Endothelial cell of umbilical vein (primary cell): ENCODE measurements around the gene TMPRSS6. TPM values are rescaled to one million over a fixed set of nuclear protein-coding genes. Genes with fewer than 3 reads are reported as not detected.

Experiments
- BruUV-seq: library from RNA; stranded (reverse); fragments of 400-500 nt; replicated peaks from 2 replicates; lab custom pipeline; 2021; lab: Mats Ljungman, UMichigan
- CTCF ChIA-PET: fragments of 300-600, 350-600 bp; sonication (Branson Sonifier 250); formaldehyde crosslinking; loops from one replicate; lab custom pipeline; 2021; ENCODE audit warnings: antibody characterized with exemption, inconsistent platforms; lab: Charles Lee
- POLR2A ChIA-PET: fragments of 300-600, 350-600 bp; sonication (Branson Sonifier 250); formaldehyde crosslinking; loops from one replicate; lab custom pipeline; 2021; ENCODE audit warnings: antibody characterized with exemption, inconsistent platforms; lab: Charles Lee
- DNase-seq: peaks from one replicate; pipeline ENCODE4 v3.0.0-alpha.2; 2011; ENCODE audit warnings: low read depth, low spot score
- FAIRE-seq: peaks from 2 replicates; lab custom pipeline; 2011; peaks lifted over from hg19 to GRCh38; lab: Jason Lieb, UNC
- H2AFZ ChIP-seq: 2 replicates; pipeline ENCODE4 v1.6.0; 2012; ENCODE audit warnings: low read depth, low read length, control low read depth, inconsistent platforms
- H3K27ac ChIP-seq: 2 replicates; pipeline ENCODE4 v1.5.1; 2011; ENCODE audit warnings: low read depth, mild to moderate bottlenecking, control low read depth, low read length, moderate library complexity; ENCODE audit not compliant: insufficient read depth
- H3K27me3 ChIP-seq, 2 experiments: 2 replicates each; pipeline versions ENCODE4 v1.6.0 to v1.6.1; 2011; ENCODE audit warnings: low read length in 2 of 2, mixed read lengths in 1 of 2; ENCODE audit not compliant: control insufficient read depth in 2 of 2, insufficient read depth in 2 of 2
- H3K36me3 ChIP-seq, 2 experiments: 2 replicates in 1 of 2; 3 replicates in 1 of 2; pipeline ENCODE4 v1.5.1; 2011; ENCODE audit warnings: low read length in 2 of 2, mild to moderate bottlenecking in 1 of 2, moderate library complexity in 1 of 2; ENCODE audit not compliant: control insufficient read depth in 2 of 2, insufficient read depth in 2 of 2; ENCODE audit errors: extremely low read depth in 1 of 2
- H3K4me1 ChIP-seq: 3 replicates; pipeline ENCODE4 v1.5.1; 2011; ENCODE audit warnings: mild to moderate bottlenecking, low read length; ENCODE audit not compliant: control insufficient read depth, insufficient read depth; ENCODE audit errors: extremely low read depth
- H3K4me2 ChIP-seq: 2 replicates; pipeline ENCODE4 v1.6.1; 2011; ENCODE audit warnings: low read length, control low read depth, mixed read lengths; ENCODE audit not compliant: insufficient read depth
- H3K4me3 ChIP-seq, 3 experiments: fragments of 200-600 bp in 1 of 3; sonication (generic), shearing (Covaris generic) in 1 of 3; replicated peaks in 1 of 3; 2 replicates each; pipeline ENCODE4 v1.5.1; 2011 to 2016; ENCODE audit warnings: control low read depth in 3 of 3, low read length in 3 of 3, mild to moderate bottlenecking in 2 of 3, inconsistent platforms in 1 of 3, low read depth in 1 of 3, moderate library complexity in 1 of 3; ENCODE audit not compliant: insufficient read depth in 1 of 3
- H3K79me2 ChIP-seq: 2 replicates; pipeline ENCODE4 v1.6.0; 2012; ENCODE audit warnings: low read length, inconsistent platforms; ENCODE audit not compliant: control insufficient read depth, insufficient read depth
- H3K9ac ChIP-seq: replicated peaks from 2 replicates; pipeline ENCODE3; 2011; ENCODE audit warnings: low read length, control low read depth; ENCODE audit not compliant: insufficient read depth; ENCODE audit errors: extremely low read depth
- H3K9me1 ChIP-seq: replicated peaks from 3 replicates; pipeline ENCODE4 v1.6.0; 2011; ENCODE audit warnings: mild to moderate bottlenecking, low read length; ENCODE audit not compliant: control insufficient read depth, insufficient read depth; ENCODE audit errors: extremely low read depth
- H3K9me3 ChIP-seq: replicated peaks from 2 replicates; pipeline ENCODE4 v1.5.1; 2012; ENCODE audit warnings: low read length, inconsistent platforms; ENCODE audit not compliant: control insufficient read depth, insufficient read depth
- H4K20me1 ChIP-seq: replicated peaks from 2 replicates; pipeline ENCODE3; 2011; ENCODE audit warnings: mild to moderate bottlenecking, low read length; ENCODE audit not compliant: control insufficient read depth, insufficient read depth; ENCODE audit errors: extremely low read depth
- EZH2 ChIP-seq: IDR thresholded peaks from 2 replicates; pipeline ENCODE4 v1.6.1; 2012; ENCODE audit warnings: borderline replicate concordance, low read depth, mild to moderate bottlenecking, moderate library complexity, low read length, inconsistent platforms; ENCODE audit not compliant: severe bottlenecking
- FOS ChIP-seq: IDR thresholded peaks from 2 replicates; pipeline ENCODE4 v1.6.1; 2011; ENCODE audit warnings: mild to moderate bottlenecking, low read length, moderate library complexity, borderline replicate concordance; ENCODE audit not compliant: insufficient read depth
- GATA2 ChIP-seq: IDR thresholded peaks from 2 replicates; pipeline ENCODE4 v1.7.0; 2011; ENCODE audit warnings: low read depth, mild to moderate bottlenecking, moderate library complexity, mixed read lengths, low read length; ENCODE audit not compliant: insufficient read length, insufficient read depth
- JUN ChIP-seq: IDR thresholded peaks from 2 replicates; pipeline ENCODE4 v1.6.1; 2011; ENCODE audit warnings: borderline replicate concordance, low read depth; ENCODE audit not compliant: insufficient read length, insufficient read depth
- MYC ChIP-seq: IDR thresholded peaks from one replicate; pipeline ENCODE4 v1.6.1; 2011; ENCODE audit warnings: mild to moderate bottlenecking, low read depth, low read length
- POLR2A ChIP-seq: IDR thresholded peaks from 2 replicates; pipeline ENCODE4 v1.6.1; 2012; ENCODE audit warnings: low read depth, mild to moderate bottlenecking, control low read depth, low read length
- POLR2AphosphoS5 ChIP-seq: IDR thresholded peaks from 2 replicates; pipeline ENCODE4 v1.6.1; 2012; ENCODE audit warnings: low read depth, mild to moderate bottlenecking, control low read depth, low read length, moderate library complexity; ENCODE audit not compliant: insufficient read depth
- dilution Hi-C: fragments of 300-500 bp; cut with MboI; formaldehyde crosslinking; loops from one replicate; pipeline ENCODE4 v1.15.0; 2019; ENCODE audit warnings: low sequenced_read_pairs; ENCODE audit not compliant: extremely low pct_ligation_motif_present
- intact Hi-C: fragments of 100-400 bp; cut with micrococcal nuclease; formaldehyde crosslinking; loops from one replicate; pipeline ENCODE4 v1.10.0; 2022
- polyA plus RNA-seq, 4 experiments: library from polyadenylated mRNA; depleted of rRNA in 3 of 4; stranded (reverse) in 3 of 4; unstranded in 1 of 4; fragments of >200 nt; gene quantifications; 2 replicates each; pipeline versions ENCODE4 v1.2.1 to v1.2.3, GENCODE V29; 2011 to 2012; ENCODE audit warnings: missing spikeins in 1 of 4
- total RNA-seq: library from RNA; stranded (reverse); gene quantifications from 2 replicates; pipeline ENCODE4 v1.2.3, GENCODE V29; 2021
- TF ChIP-seq, protein P1 (sequence below), 2 donors: IDR thresholded peaks; 1 replicate in 1 of 2; 2 replicates in 1 of 2; pipeline ENCODE4 v1.5.1; 2011; ENCODE audit warnings: low read length in 2 of 2, mild to moderate bottlenecking in 2 of 2, moderate library complexity in 2 of 2, control low read depth in 1 of 2, inconsistent platforms in 1 of 2, low read depth in 1 of 2; ENCODE audit not compliant: insufficient read depth in 1 of 2; ENCODE audit errors: extremely low read depth in 1 of 2
- TF ChIP-seq, protein P2 (sequence below): IDR thresholded peaks from 2 replicates; pipeline ENCODE4 v1.6.1; 2011; ENCODE audit not compliant: insufficient read depth, insufficient read length

TMPRSS6 gene
- total and polyA plus RNA-seq, 2 donors (not counting 3 experiments of a cell fraction or from before 2014, with no cell fraction given) = not detected

DNA sequence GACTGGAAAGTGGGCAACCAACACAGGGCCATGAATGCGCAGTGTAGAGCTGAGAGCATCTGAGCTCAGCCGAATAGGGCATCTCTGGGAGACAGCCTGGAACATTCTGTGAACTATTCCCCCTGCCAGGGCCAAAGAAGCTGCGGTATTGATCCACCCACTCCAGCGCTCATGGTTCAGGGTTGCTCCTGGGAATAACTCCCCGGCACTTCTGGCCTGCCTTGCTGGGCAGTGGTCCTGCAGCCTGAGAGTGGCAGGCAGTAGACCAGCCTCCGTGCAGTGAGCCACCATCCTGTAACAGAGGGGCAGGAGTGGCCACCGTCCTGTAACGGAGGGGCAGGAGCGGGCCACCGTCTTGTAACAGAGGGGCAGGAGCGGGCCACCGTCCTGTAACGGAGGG lies 12.2 kb downstream of the TMPRSS6 start:
- H3K4me1 ChIP-seq = no peaks in the 10 kb centered on the region
- no peaks in the 10 kb centered on the region for H3K36me3 ChIP-seq
- dilution Hi-C loops = no loop called here
- no peak overlapping the region for H2AFZ ChIP-seq
- POLR2A ChIA-PET = no interaction called here
- no peak overlapping the region for H3K9ac ChIP-seq
- no peak overlapping the region for H3K27ac ChIP-seq
- H3K4me3 ChIP-seq = no peak overlapping the region
- H3K9me3 ChIP-seq = no peaks in the 10 kb centered on the region
- FAIRE-seq (no peak), DNase-seq (no peak)
- no peaks in the 10 kb centered on the region for H3K9me1 ChIP-seq
- BruUV-seq = no TSS peak
- no peaks in the 10 kb centered on the region for H4K20me1 ChIP-seq
- H3K79me2 ChIP-seq = no peaks in the 10 kb centered on the region
- TF ChIP-seq, protein P1, sequence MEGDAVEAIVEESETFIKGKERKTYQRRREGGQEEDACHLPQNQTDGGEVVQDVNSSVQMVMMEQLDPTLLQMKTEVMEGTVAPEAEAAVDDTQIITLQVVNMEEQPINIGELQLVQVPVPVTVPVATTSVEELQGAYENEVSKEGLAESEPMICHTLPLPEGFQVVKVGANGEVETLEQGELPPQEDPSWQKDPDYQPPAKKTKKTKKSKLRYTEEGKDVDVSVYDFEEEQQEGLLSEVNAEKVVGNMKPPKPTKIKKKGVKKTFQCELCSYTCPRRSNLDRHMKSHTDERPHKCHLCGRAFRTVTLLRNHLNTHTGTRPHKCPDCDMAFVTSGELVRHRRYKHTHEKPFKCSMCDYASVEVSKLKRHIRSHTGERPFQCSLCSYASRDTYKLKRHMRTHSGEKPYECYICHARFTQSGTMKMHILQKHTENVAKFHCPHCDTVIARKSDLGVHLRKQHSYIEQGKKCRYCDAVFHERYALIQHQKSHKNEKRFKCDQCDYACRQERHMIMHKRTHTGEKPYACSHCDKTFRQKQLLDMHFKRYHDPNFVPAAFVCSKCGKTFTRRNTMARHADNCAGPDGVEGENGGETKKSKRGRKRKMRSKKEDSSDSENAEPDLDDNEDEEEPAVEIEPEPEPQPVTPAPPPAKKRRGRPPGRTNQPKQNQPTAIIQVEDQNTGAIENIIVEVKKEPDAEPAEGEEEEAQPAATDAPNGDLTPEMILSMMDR (IDR thresholded peaks at IDR 0.05; ENCODE audit: extremely low read depth in 1 of 2, insufficient read depth in 1 of 2, low read depth in 1 of 2, low read length in 2 of 2) = no peak
- TF ChIP-seq JUN = no peak
- no peak for TF ChIP-seq POLR2AphosphoS5
- no peak for TF ChIP-seq FOS
- TF ChIP-seq, protein P2, sequence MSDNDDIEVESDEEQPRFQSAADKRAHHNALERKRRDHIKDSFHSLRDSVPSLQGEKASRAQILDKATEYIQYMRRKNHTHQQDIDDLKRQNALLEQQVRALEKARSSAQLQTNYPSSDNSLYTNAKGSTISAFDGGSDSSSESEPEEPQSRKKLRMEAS = no peak
- TF ChIP-seq POLR2A = no peak
- no peak for TF ChIP-seq GATA2
- TF ChIP-seq MYC = no peak
- no peak for TF ChIP-seq EZH2
- CTCF ChIA-PET = no interaction called here
- H3K27me3 ChIP-seq = peaks cover 0 to 14% of the 10 kb centered on the region in 2 experiments
- intact Hi-C loops = no loop called here
- H3K4me2 ChIP-seq = no peak overlapping the region
